Lower leg skin (tissue), 4 donors: Measurements from ENCODE around the gene HLA-DRB1. TPM values are rescaled to one million over a fixed set of nuclear protein-coding genes. Genes with fewer than 3 reads are reported as not detected.
"Not testable (repeated sequence)": the region's sequence is repeated elsewhere in the genome, so short reads cannot be mapped to it uniquely, and the experiment has no call there.

Experiments
- DNase-seq, 2 donors: peaks; one replicate each; pipeline ENCODE4 v3.0.0-alpha.2; 2019; ENCODE audit warnings: low spot score in 2 of 2
- H3K4me3 ChIP-seq: fragments of 200-600 bp; sonication (generic); 2 replicates; pipeline ENCODE4 v1.5.1; 2017; ENCODE audit warnings: mild to moderate bottlenecking, low read depth; ENCODE audit not compliant: poor library complexity, severe bottlenecking
- CTCF ChIP-seq, 3 donors: fragments of 450-650 bp; IDR thresholded peaks; one replicate each; pipeline ENCODE4 v1.5.1; 2016; ENCODE audit warnings: antibody characterized with exemption in 3 of 3, mild to moderate bottlenecking in 3 of 3, moderate library complexity in 2 of 3
- POLR2A ChIP-seq, 2 donors: fragments of 450-650 bp; IDR thresholded peaks; one replicate each; pipeline ENCODE4 v1.6.1; 2016 to 2017; ENCODE audit warnings: antibody characterized with exemption in 2 of 2, mild to moderate bottlenecking in 1 of 2, moderate library complexity in 1 of 2
- WGBS, 2 donors: methylation state at CpG; one replicate each; pipeline ENCODE4 v1.1.5; 2018; 5-methylcytosine and 5-hydroxymethylcytosine counted together
- intact Hi-C: fragments of 100-400 bp; cut with DNase I; formaldehyde crosslinking; loops from one replicate; pipeline ENCODE4 v1.15.0; 2023; ENCODE audit warnings: low total_unique reads
- total RNA-seq, 4 donors: library from RNA; depleted of rRNA; stranded (reverse); fragments of >200 nt; gene quantifications; one replicate each; pipeline ENCODE4 v1.1.0, GENCODE V29; 2016

Gene HLA-DRB1
- total RNA-seq, 4 donors from 2014 or later = 37.6 to 65.7 (median 58.6) TPM

- TF ChIP-seq CTCF (IDR thresholded peaks at IDR 0.05) (no peak), POLR2A (IDR thresholded peaks at IDR 0.05) (no peak)
- intact Hi-C loops = no loop called here
- DNase-seq = no peak
- no peak overlapping the region for H3K4me3 ChIP-seq
- 77 to 86% methylated on average over 3 to 4 of the region's 4 CpGs for WGBS, 2 donors
Measured at GRCh38 chr6:32607263-32607987, 17.8 kb upstream of the HLA-DRB1 start.

- no peak overlapping the region for H3K4me3 ChIP-seq
- intact Hi-C loops = no loop called here
- DNase-seq = no peak
- WGBS, 2 donors = 0 to 13% methylated on average over 3 of the region's 3 CpGs
- TF ChIP-seq POLR2A (IDR thresholded peaks at IDR 0.05) = no peak
Measured at GRCh38 chr6:32604434-32604877, 14.8 kb upstream of the HLA-DRB1 start.

- intact Hi-C loops = no loop called here
- no peak for DNase-seq
- H3K4me3 ChIP-seq = no peak overlapping the region
- 8 to 26% methylated on average over 3 of the region's 3 CpGs for WGBS, 2 donors
- TF ChIP-seq CTCF (IDR thresholded peaks at IDR 0.05) (no peak), POLR2A (IDR thresholded peaks at IDR 0.05) (no peak)
Measured at GRCh38 chr6:32603888-32604287, 14.2 kb upstream of the HLA-DRB1 start.

GRCh38 chr6:32603222-32603621, 13.6 kb upstream of the HLA-DRB1 start:
- TF ChIP-seq CTCF (IDR thresholded peaks at IDR 0.05) = no peak
- WGBS, 2 donors = 65% methylated on average over 3 to 5 of the region's 5 CpGs
- intact Hi-C loops = no loop called here
- no peak for DNase-seq
- no peak overlapping the region for H3K4me3 ChIP-seq

GRCh38 chr6:32602383-32602782, 12.7 kb upstream of the HLA-DRB1 start:
- intact Hi-C loops = no loop called here
- H3K4me3 ChIP-seq = no peak overlapping the region
- TF ChIP-seq CTCF (IDR thresholded peaks at IDR 0.05) = no peak
- TF ChIP-seq POLR2A (IDR thresholded peaks at IDR 0.05) = no peak
- 51 to 81% methylated on average over 3 of the region's 3 CpGs for WGBS, 2 donors
- DNase-seq = no peak

GRCh38 chr6:32597024-32597423, 7.4 kb upstream of the HLA-DRB1 start:
- H3K4me3 ChIP-seq = no peak overlapping the region
- TF ChIP-seq CTCF (IDR thresholded peaks at IDR 0.05) = no peak
- no peak for TF ChIP-seq POLR2A (IDR thresholded peaks at IDR 0.05)
- no peak for DNase-seq
- intact Hi-C loops = no loop called here

- WGBS, 2 donors = 72 to 83% methylated on average over 1 to 10 of the region's 10 CpGs
Measured at GRCh38 chr6:32590713-32591112, 1.1 kb upstream of the HLA-DRB1 start.

More at GRCh38 chr6:32590713-32591112, 1.1 kb upstream of the HLA-DRB1 start:
- DNase-seq, intact Hi-C loops, H3K4me3 ChIP-seq: not testable (repeated sequence)
